G401 (cell line): ENCODE data around the gene CENPI. TPM values are rescaled to one million over a fixed set of nuclear protein-coding genes. Genes with fewer than 3 reads are reported as not detected.

ENCODE experiments used
- total RNA-seq: library from RNA; depleted of rRNA; stranded (reverse); fragments of >200 nt; shearing (Covaris generic); gene quantifications from 2 replicates; pipeline ENCODE4 v1.2.3, GENCODE V29; 2014; rRNA removed

Gene CENPI
- total RNA-seq, 1 experiment from 2014 or later: 35.1 TPM

Other genes with a start within 250 kb of the CENPI start
- gene NOX1, start 223.8 kb upstream of the CENPI start, total RNA-seq: not detected in 2 replicates
- gene XKRX, start 169.3 kb upstream of the CENPI start, total RNA-seq: not detected in 2 replicates
- gene ARL13A, start 128.5 kb upstream of the CENPI start, total RNA-seq: not detected in 2 replicates
- 14.2 and 21.8 TPM in 2 replicates for gene TRMT2B, start 46.1 kb upstream of the CENPI start, total RNA-seq
- 0.92 and 2.4 TPM in 2 replicates for gene TMEM35A, start 19.3 kb upstream of the CENPI start, total RNA-seq
- not detected in 2 replicates for gene DRP2, start 121.6 kb downstream of the CENPI start, total RNA-seq
- gene TAF7L, start 193.1 kb downstream of the CENPI start, total RNA-seq: not detected in 2 replicates